GM13976 (cell line): ENCODE results near the gene FAXC.

Experiments used
- DNase-seq: peaks from one replicate; pipeline ENCODE4 v3.0.0; 2012; ENCODE audit warnings: low spot score
- CTCF ChIP-seq: IDR thresholded peaks from 2 replicates; pipeline ENCODE4 v1.5.1; 2012; ENCODE audit warnings: borderline replicate concordance, mild to moderate bottlenecking; ENCODE audit not compliant: insufficient read depth; ENCODE audit errors: extremely low read depth, missing control alignments, control extremely low read depth
- in situ Hi-C: fragments of 300-500 bp; cut with MboI; formaldehyde crosslinking; loops from one replicate; pipeline ENCODE4 v1.12.0; 2022; ENCODE audit warnings: low sequenced_read_pairs, mixed read lengths, inconsistent platforms; ENCODE audit not compliant: unreplicated experiment

The FAXC gene

GRCh38 chr6:99310553-99310952, 38.9 kb downstream of the FAXC start:
- no peak for DNase-seq
- no peak for TF ChIP-seq CTCF
- in situ Hi-C loops = no loop called here

- TF ChIP-seq CTCF = no peak
- in situ Hi-C loops = no loop called here
- no peak for DNase-seq
Measured at GRCh38 chr6:99309557-99309956, 39.9 kb downstream of the FAXC start.

- DNase-seq = no peak
- TF ChIP-seq CTCF = no peak
- in situ Hi-C loops = no loop called here
Measured at GRCh38 chr6:99308788-99309187, 40.7 kb downstream of the FAXC start.

- TF ChIP-seq CTCF = no peak
- no peak for DNase-seq
- in situ Hi-C loops = no loop called here
Measured at GRCh38 chr6:99307295-99307907, 42.1 kb downstream of the FAXC start.

- no peak for DNase-seq
- no peak for TF ChIP-seq CTCF
- in situ Hi-C loops = no loop called here
Measured at GRCh38 chr6:99306341-99306740, 43.1 kb downstream of the FAXC start.

GRCh38 chr6:99305021-99305554, 44.4 kb downstream of the FAXC start:
- no peak for TF ChIP-seq CTCF
- DNase-seq = no peak
- in situ Hi-C loops = no loop called here

- in situ Hi-C loops = no loop called here
- no peak for TF ChIP-seq CTCF
- DNase-seq = no peak
Measured at GRCh38 chr6:99297415-99297814, 52.1 kb downstream of the FAXC start.
